BE2C (cell line): ENCODE measurements around the gene ZFYVE28.

Experiments used
- DNase-seq: peaks from one replicate; pipeline ENCODE4 v3.0.0-alpha.2; 2020
- H3K27me3 ChIP-seq: fragments of 250-450 bp; sonication (Bioruptor Pico); 2 replicates; pipeline ENCODE4 v1.5.1; 2020; ENCODE audit warnings: mild to moderate bottlenecking
- H3K36me3 ChIP-seq: fragments of 250-450 bp; sonication (Bioruptor Pico); 2 replicates; pipeline ENCODE4 v1.5.1; 2020; ENCODE audit warnings: mild to moderate bottlenecking
- H3K4me1 ChIP-seq: fragments of 250-450 bp; sonication (Bioruptor Pico); 2 replicates; pipeline ENCODE4 v1.5.1; 2020
- H3K4me3 ChIP-seq: 2 replicates; pipeline ENCODE4 v1.5.1; 2011; ENCODE audit warnings: low read depth, low read length
- H3K9me3 ChIP-seq: fragments of 250-450 bp; sonication (Bioruptor Pico); 2 replicates; pipeline ENCODE4 v1.5.1; 2020
- TF ChIP-seq, protein P1 (sequence below): IDR thresholded peaks from 2 replicates; pipeline ENCODE4 v1.5.1; 2012; ENCODE audit warnings: mild to moderate bottlenecking, low read depth, low read length

ZFYVE28 gene

DNA sequence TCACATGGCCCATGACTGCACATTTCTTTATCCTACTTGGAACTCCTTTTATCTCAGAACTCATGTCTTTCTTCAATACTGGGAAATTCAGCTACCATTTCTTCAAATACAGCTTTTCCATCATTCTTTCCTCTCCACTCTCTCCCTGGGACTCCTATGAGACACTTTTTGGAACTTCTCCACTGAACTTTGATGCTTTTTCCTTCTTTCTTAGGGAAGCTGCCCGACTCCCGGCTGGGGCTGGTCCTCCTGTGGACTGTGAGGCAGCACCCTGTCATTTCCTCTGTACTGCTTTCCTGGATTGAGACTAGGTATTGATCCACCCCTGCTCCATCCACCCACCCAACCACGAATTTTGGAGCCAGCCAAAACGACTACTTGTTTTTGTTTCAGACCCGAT is 40.0 kb downstream of the ZFYVE28 start:
- H3K4me1 ChIP-seq, result no peaks in the 10 kb centered on the region
- H3K27me3 ChIP-seq, result no peaks in the 10 kb centered on the region
- no peak for DNase-seq
- TF ChIP-seq, protein P1, sequence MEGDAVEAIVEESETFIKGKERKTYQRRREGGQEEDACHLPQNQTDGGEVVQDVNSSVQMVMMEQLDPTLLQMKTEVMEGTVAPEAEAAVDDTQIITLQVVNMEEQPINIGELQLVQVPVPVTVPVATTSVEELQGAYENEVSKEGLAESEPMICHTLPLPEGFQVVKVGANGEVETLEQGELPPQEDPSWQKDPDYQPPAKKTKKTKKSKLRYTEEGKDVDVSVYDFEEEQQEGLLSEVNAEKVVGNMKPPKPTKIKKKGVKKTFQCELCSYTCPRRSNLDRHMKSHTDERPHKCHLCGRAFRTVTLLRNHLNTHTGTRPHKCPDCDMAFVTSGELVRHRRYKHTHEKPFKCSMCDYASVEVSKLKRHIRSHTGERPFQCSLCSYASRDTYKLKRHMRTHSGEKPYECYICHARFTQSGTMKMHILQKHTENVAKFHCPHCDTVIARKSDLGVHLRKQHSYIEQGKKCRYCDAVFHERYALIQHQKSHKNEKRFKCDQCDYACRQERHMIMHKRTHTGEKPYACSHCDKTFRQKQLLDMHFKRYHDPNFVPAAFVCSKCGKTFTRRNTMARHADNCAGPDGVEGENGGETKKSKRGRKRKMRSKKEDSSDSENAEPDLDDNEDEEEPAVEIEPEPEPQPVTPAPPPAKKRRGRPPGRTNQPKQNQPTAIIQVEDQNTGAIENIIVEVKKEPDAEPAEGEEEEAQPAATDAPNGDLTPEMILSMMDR, result no peak
- no peak overlapping the region for H3K4me3 ChIP-seq
- no peaks in the 10 kb centered on the region; the same call in 1 of the 2 replicates for H3K9me3 ChIP-seq
- no peaks in the 10 kb centered on the region for H3K36me3 ChIP-seq

DNA sequence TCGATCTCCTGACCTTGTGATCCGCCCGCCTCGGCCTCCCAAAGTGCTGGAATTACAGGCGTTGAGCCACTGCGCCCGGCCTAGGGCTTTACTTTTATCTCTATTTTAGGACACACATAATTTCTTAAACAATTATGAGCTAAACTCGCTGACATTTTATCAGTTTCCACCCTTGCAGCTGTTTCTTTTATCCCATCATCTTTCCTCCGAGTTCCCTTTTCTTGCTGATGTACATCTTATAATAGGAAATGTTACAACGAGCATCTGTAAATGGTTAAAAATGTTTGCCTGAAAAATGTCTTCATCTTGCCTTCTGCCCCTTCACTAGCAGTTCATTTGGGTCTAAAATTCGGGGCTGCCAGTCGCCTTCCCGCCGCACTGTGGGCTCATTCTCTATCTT is 41.2 kb downstream of the ZFYVE28 start:
- TF ChIP-seq, protein P1, result no peak
- DNase-seq, result no peak
- H3K4me1 ChIP-seq, result no peaks in the 10 kb centered on the region
- H3K36me3 ChIP-seq, result no peaks in the 10 kb centered on the region
- H3K9me3 ChIP-seq, result no peaks in the 10 kb centered on the region; the same call in 1 of the 2 replicates
- no peaks in the 10 kb centered on the region for H3K27me3 ChIP-seq
- no peak overlapping the region for H3K4me3 ChIP-seq

DNA sequence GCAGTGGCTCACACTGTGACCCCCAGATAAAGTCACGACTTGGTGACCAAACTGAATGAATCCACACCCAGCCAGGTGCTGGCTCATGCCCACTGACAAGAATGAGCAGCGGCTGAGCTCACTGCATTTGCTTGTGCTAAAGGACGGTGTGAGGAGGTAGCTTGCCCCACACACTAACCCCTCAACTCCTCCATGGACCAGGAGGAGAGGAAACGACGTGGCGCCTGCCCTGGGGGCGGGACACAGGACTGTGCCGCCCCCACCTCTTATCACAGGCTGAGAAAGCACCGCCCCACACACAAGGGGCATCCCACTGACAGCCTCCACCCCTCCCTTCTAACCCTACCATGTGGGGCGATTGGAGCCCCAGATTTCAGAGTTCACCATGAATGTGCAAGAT is 43.0 kb downstream of the ZFYVE28 start:
- Histone ChIP-seq H3K9me3 (no peaks in the 10 kb centered on the region; the same call in 1 of the 2 replicates), H3K4me1 (no peaks in the 10 kb centered on the region), H3K36me3 (no peaks in the 10 kb centered on the region), H3K4me3 (no peak overlapping the region), H3K27me3 (no peaks in the 10 kb centered on the region)
- TF ChIP-seq, protein P1, result no peak
- DNase-seq, result no peak

DNA sequence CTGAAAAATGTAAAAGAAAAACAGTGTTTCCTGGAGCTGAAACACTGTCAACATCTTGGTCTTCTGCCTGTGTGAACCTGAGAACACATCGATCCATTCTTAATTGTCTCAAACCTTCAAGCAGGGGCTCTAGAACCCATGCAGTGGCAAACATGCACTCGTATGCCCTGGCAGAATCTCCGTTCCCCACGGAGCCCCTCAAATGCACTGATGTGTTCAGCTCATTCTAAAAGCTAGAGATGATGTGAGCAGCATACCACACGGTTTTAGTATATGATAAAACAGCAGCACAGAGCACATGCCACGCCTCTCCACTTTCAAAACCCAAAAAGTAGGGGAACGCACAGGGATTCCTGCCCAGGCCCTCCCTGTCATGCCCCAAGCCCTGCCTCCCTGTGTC is 44.9 kb downstream of the ZFYVE28 start:
- no peaks in the 10 kb centered on the region; the same call in 1 of the 2 replicates for H3K9me3 ChIP-seq

DNA sequence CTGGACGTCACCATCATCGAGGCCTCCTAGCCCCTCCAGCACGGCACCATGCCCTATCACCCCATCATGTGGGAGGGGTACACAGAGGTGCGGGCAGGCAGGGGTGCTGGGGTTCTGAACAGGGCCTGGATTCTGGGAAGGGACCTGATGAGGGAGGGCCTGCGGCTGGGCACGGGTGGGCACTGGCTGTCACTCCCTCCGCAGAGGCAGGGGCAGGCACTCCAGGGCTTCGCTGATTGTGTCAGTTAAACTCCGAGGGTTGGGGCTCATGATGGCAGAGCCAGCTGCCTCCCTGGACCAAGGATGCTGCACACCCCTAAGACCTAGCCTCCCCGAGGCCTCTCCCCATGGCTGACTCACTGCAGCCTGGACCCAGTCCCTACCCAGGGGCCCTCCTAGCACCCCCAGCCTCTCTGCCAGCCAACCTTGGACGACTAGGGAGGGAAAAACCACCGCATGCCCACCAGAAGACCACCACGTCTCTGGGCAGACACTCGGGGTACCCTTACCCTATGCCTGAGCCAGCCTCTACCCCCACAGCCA is 45.9 kb downstream of the ZFYVE28 start:
- Histone ChIP-seq H3K9me3 (no peaks in the 10 kb centered on the region; the same call in 1 of the 2 replicates), H3K4me3 (no peak overlapping the region), H3K27me3 (no peaks in the 10 kb centered on the region), H3K36me3 (no peaks in the 10 kb centered on the region), H3K4me1 (no peaks in the 10 kb centered on the region)
- DNase-seq, result no peak
- TF ChIP-seq, protein P1, result no peak

More for the DNA sequence above, 44.9 kb downstream of the ZFYVE28 start:
- no peak overlapping the region for H3K4me3 ChIP-seq
- H3K27me3 ChIP-seq, result no peaks in the 10 kb centered on the region
- TF ChIP-seq, protein P1, result no peak
- H3K36me3 ChIP-seq, result no peaks in the 10 kb centered on the region
- H3K4me1 ChIP-seq, result no peaks in the 10 kb centered on the region
- DNase-seq, result no peak

DNA sequence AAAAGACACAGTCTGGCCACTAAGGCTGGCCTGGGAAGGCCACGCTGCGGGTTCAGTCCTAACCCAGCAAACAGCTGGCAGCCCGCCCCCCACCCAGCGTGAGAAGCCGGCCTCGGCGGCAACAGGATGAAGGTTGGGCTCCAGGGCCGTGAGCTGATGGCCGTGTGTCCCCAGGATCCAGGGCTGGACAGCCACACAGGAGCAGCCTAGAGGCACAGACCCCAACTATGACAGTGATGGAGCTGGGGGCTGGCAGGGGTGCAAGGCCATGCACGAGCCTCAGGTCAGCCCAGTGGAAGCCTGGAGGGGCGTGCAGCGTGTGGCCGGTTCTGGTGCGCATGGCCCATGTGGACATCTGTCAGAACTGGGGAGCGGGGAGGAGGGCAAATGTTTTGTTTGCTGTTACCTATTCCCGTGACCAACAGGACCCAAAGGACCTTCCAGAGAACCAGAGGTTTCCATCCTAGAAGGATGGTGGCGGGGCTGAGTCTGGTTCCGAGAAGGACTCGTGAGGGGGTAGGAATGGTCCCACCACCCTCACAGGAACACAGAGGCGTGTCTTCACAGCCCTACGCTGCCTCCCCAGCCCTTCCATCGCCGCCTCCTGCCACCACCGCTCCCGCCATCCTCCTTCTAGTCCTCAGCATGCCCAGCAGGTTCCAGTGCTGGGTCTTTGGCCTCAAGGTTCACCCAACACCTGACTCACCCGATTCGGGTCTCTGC is 46.5 kb downstream of the ZFYVE28 start:
- DNase-seq, result no peak
- Histone ChIP-seq H3K4me3 (no peak overlapping the region), H3K27me3 (no peaks in the 10 kb centered on the region), H3K4me1 (no peaks in the 10 kb centered on the region), H3K36me3 (no peaks in the 10 kb centered on the region), H3K9me3 (no peaks in the 10 kb centered on the region; the same call in 1 of the 2 replicates)
- TF ChIP-seq, protein P1, result no peak
